GM12878 (cell line): ENCODE results near the gene TSPO. TPM values are rescaled to one million over a fixed set of nuclear protein-coding genes. Genes with fewer than 3 reads are reported as not detected.

Experiments
- ATAC-seq: fragments of 200-7000 bp; cut with Tn5 transposase; 3 replicates; pipeline ENCODE4 v1.9.1; 2020; ENCODE audit warnings: mild to moderate bottlenecking, moderate library complexity
- BruUV-seq: library from RNA; stranded (reverse); fragments of 400-500 nt; replicated peaks from 2 replicates; lab custom pipeline; 2021; lab: Mats Ljungman, UMichigan
- CTCF ChIA-PET: fragments of 300-600 bp; sonication (Branson Sonifier 250); formaldehyde crosslinking; extraction: SDS; loops from one replicate; lab custom pipeline; 2021; ENCODE audit warnings: inconsistent platforms; lab: Yijun Ruan, JAX
- POLR2A ChIA-PET: fragments of 350-600 bp; formaldehyde crosslinking; extraction: SDS; loops from one replicate; lab custom pipeline; 2021; ENCODE audit warnings: inconsistent platforms; lab: Charles Lee
- RAD21 ChIA-PET: fragments of 300-600 bp; sonication (Branson Sonifier 250); formaldehyde crosslinking; loops from one replicate; lab custom pipeline; 2023; ENCODE audit warnings: antibody characterized with exemption; ENCODE audit not compliant: unreplicated experiment; lab: Charles Lee
- SMC1A ChIA-PET: fragments of 300-600 bp; sonication (Branson Sonifier 250); formaldehyde crosslinking; loops from one replicate; lab custom pipeline; 2023; ENCODE audit not compliant: unreplicated experiment, uncharacterized antibody; lab: Charles Lee
- DNase-seq: peaks from one replicate; pipeline ENCODE4 v3.0.0-alpha.2; 2011; ENCODE audit warnings: low read depth, low spot score
- FAIRE-seq: peaks from 3 replicates; lab custom pipeline; 2011; peaks lifted over from hg19 to GRCh38; lab: Jason Lieb, UNC
- H2AFZ ChIP-seq: 2 replicates; pipeline ENCODE4 v1.6.0; 2011; ENCODE audit warnings: low read depth, low read length, control low read depth; ENCODE audit not compliant: control insufficient read depth
- H3K27ac ChIP-seq: 2 replicates; pipeline ENCODE4 v1.5.1; 2011; ENCODE audit warnings: control low read depth; ENCODE audit not compliant: control insufficient read depth, insufficient read depth
- H3K27me3 ChIP-seq, 2 experiments: replicated peaks in 1 of 2; 2 replicates each; pipeline versions ENCODE4 v1.6.0 to v1.6.1; 2011; ENCODE audit warnings: low read length in 1 of 2; ENCODE audit not compliant: control insufficient read depth in 2 of 2, insufficient read depth in 2 of 2
- H3K36me3 ChIP-seq, 2 experiments: 2 replicates each; pipeline ENCODE4 v1.5.1; 2011; ENCODE audit warnings: low read length in 1 of 2; ENCODE audit not compliant: control insufficient read depth in 2 of 2, insufficient read depth in 2 of 2
- H3K4me1 ChIP-seq: 2 replicates; pipeline ENCODE4 v1.6.1; 2011; ENCODE audit warnings: mild to moderate bottlenecking, low read length, moderate library complexity, mixed read lengths; ENCODE audit not compliant: control insufficient read depth, insufficient read depth
- H3K4me2 ChIP-seq: 2 replicates; pipeline ENCODE4 v1.6.0; 2011; ENCODE audit warnings: control low read depth; ENCODE audit not compliant: control insufficient read depth, insufficient read depth
- H3K4me3 ChIP-seq: fragments of 200-600 bp; sonication (generic); 2 replicates; pipeline ENCODE4 v1.5.1; 2016
- H3K79me2 ChIP-seq: 2 replicates; pipeline ENCODE4 v1.6.0; 2011; ENCODE audit warnings: low read length; ENCODE audit not compliant: control insufficient read depth, insufficient read depth
- H3K9ac ChIP-seq: 2 replicates; pipeline ENCODE4 v1.8.0; 2011; ENCODE audit warnings: low read length, control low read depth, mixed read lengths; ENCODE audit not compliant: control insufficient read depth, insufficient read depth
- H3K9me3 ChIP-seq: replicated peaks from 3 replicates; pipeline ENCODE4 v1.5.1; 2011; ENCODE audit warnings: mild to moderate bottlenecking, low read length; ENCODE audit not compliant: control insufficient read depth, insufficient read depth
- H4K20me1 ChIP-seq: 2 replicates; pipeline ENCODE4 v1.6.0; 2011; ENCODE audit not compliant: control insufficient read depth, insufficient read depth
- CTCF ChIP-seq, 3 experiments: IDR thresholded peaks in 2 of 3; conservative IDR thresholded peaks in 1 of 3; 2 replicates each; pipeline ENCODE4 v1.5.1; 2011; ENCODE audit warnings: low read depth in 3 of 3, low read length in 3 of 3, mild to moderate bottlenecking in 3 of 3, control low read depth in 2 of 3, moderate library complexity in 2 of 3, inconsistent platforms in 1 of 3, mixed read lengths in 1 of 3; ENCODE audit not compliant: control insufficient read depth in 2 of 3, insufficient read depth in 1 of 3; ENCODE audit errors: extremely low read depth in 1 of 3
- ELK1 ChIP-seq: IDR thresholded peaks from 2 replicates; pipeline ENCODE4 v1.6.1; 2012; ENCODE audit warnings: low read depth, low read length, improper control_type of control experiment
- RAD21 ChIP-seq: IDR thresholded peaks from 2 replicates; pipeline ENCODE4 v1.6.1; 2011; ENCODE audit warnings: mild to moderate bottlenecking, low read depth, low read length, moderate library complexity; ENCODE audit not compliant: insufficient read depth
- RUNX3 ChIP-seq: IDR thresholded peaks from 2 replicates; pipeline ENCODE4 v1.6.1; 2012; ENCODE audit warnings: low read length, inconsistent platforms
- SREBF1 ChIP-seq: IDR thresholded peaks from 2 replicates; pipeline ENCODE4 v1.6.1; 2012; ENCODE audit warnings: mild to moderate bottlenecking, low read length
- SUPT20H ChIP-seq: IDR thresholded peaks from 2 replicates; pipeline ENCODE4 v1.6.1; 2011; ENCODE audit warnings: low read depth, mild to moderate bottlenecking, low read length, moderate library complexity, borderline replicate concordance; ENCODE audit not compliant: control insufficient read depth
- USF1 ChIP-seq: IDR thresholded peaks from 2 replicates; pipeline ENCODE4 v1.6.1; 2011; ENCODE audit warnings: borderline replicate concordance, low read depth, mild to moderate bottlenecking, moderate library complexity, mixed read lengths, low read length; ENCODE audit not compliant: insufficient read depth; ENCODE audit errors: extremely low read length
- USF2 ChIP-seq: IDR thresholded peaks from 2 replicates; pipeline ENCODE4 v1.6.1; 2011; ENCODE audit warnings: low read depth, low read length, improper control_type of control experiment, borderline replicate concordance
- ZNF207 ChIP-seq: fragments of 450-650 bp; IDR thresholded peaks from 2 replicates; pipeline ENCODE4 v1.6.1; 2014; ENCODE audit warnings: antibody characterized with exemption, mild to moderate bottlenecking, borderline replicate concordance
- WGBS: methylation state at CpG from one replicate; pipeline ENCODE4 v1.1.6; 2016; ENCODE audit warnings: low lambda C conversion rate; ENCODE audit not compliant: insufficient replicate concordance, insufficient coverage; ENCODE audit errors: missing lambda C conversion rate; 5-methylcytosine and 5-hydroxymethylcytosine counted together
- in situ Hi-C: fragments of 300-500 bp; cut with MboI; formaldehyde crosslinking; loops from 9 replicates; pipeline ENCODE4 v1.14.3; 2018; ENCODE audit warnings: mixed read lengths
- intact Hi-C: fragments of 100-400 bp; cut with micrococcal nuclease; formaldehyde crosslinking; loops from one replicate; pipeline ENCODE4 v1.14.2; 2022; ENCODE audit not compliant: unreplicated experiment
- polyA plus RNA-seq, 11 experiments: library from polyadenylated mRNA; depleted of rRNA in 4 of 11; unstranded in 6 of 11; stranded (reverse) in 5 of 11; fragments of >200 nt; fragmentation: Nextera tagmentation in 4 of 11; fragmentation: Illumina TruSeq in 1 of 11; extraction: Ambion mirVana in 4 of 11; extraction: Trizol in 1 of 11; gene quantifications; 1 replicate in 1 of 11; 2 replicates in 10 of 11; pipeline versions ENCODE4 v1.2.1 to v1.2.3, GENCODE V29; 2011 to 2016; ENCODE audit warnings: inconsistent platforms in 2 of 11, missing spikeins in 2 of 11, low read depth in 1 of 11
- total RNA-seq, 4 experiments: library from RNA; depleted of rRNA in 3 of 4; stranded (reverse); fragments of >200 nt in 3 of 4; fragmentation: Illumina TruSeq in 1 of 4; extraction: Trizol in 1 of 4; gene quantifications; 2 replicates each; pipeline versions ENCODE4 v1.2.1 to v1.2.3, GENCODE V29; 2013 to 2021

Gene TSPO
- total and polyA plus RNA-seq, 10 of the 15 experiments (the other 5 are each of a cell fraction or from before 2014, with no cell fraction given): 1.4 to 50.5 (median 18.8) TPM

- H3K36me3 ChIP-seq: no peaks in the 10 kb centered on the region
- no peak overlapping the region for H2AFZ ChIP-seq
- DNase-seq: no peak
- ChIA-PET RAD21 (no interaction called here), POLR2A (no interaction called here), CTCF (interaction anchor here (0.5 to 0.6 kb wide), 3 partner anchors 73 to 1492 kb away, joined by 3 read pairs; no protein-coding TSS in a partner anchor), SMC1A (no interaction called here)
- TF ChIP-seq ELK1: no peak
- no peak for TF ChIP-seq ZNF207
- H4K20me1 ChIP-seq: no peaks in the 10 kb centered on the region
- no peak overlapping the region for H3K9ac ChIP-seq
- ATAC-seq: no peak
- in situ Hi-C loops (no loop called here), intact Hi-C loops (no loop called here)
- no peak overlapping the region for H3K27ac ChIP-seq
- no peaks in the 10 kb centered on the region; the same call in 1 of the 2 replicates for H3K79me2 ChIP-seq
- no peaks in the 10 kb centered on the region for H3K9me3 ChIP-seq
- H3K27me3 ChIP-seq: no peaks in the 10 kb centered on the region; a peak in 1 of 4 replicates
- no peaks in the 10 kb centered on the region; the same call in 1 of the 2 replicates for H3K4me1 ChIP-seq
- FAIRE-seq: no peak
- no peak overlapping the region for H3K4me2 ChIP-seq
- BruUV-seq: no TSS peak
- no peak overlapping the region for H3K4me3 ChIP-seq
- WGBS: 88% methylated on average over 24 of the region's 24 CpGs
Observed at GRCh38 chr22:43158778-43159483, 7.6 kb downstream of the TSPO start.

- no peaks in the 10 kb centered on the region for H4K20me1 ChIP-seq
- 69% methylated on average over 17 of the region's 18 CpGs for WGBS
- intact Hi-C loops: no loop called here
- ChIA-PET CTCF (interaction anchor here (0.6 kb wide), 1 partner anchor 73 kb away, joined by 3 read pairs; no protein-coding TSS in a partner anchor), RAD21 (no interaction called here), SMC1A (no interaction called here), POLR2A (no interaction called here)
- ATAC-seq (no peak), DNase-seq (no peak), FAIRE-seq (no peak)
- no TSS peak for BruUV-seq
- no peaks in the 10 kb centered on the region for H3K79me2 ChIP-seq
- no peak overlapping the region for H3K4me2 ChIP-seq
- H3K4me3 ChIP-seq: no peak overlapping the region
- H3K4me1 ChIP-seq: no peaks in the 10 kb centered on the region; the same call in 1 of the 2 replicates
- in situ Hi-C loops: no loop called here
- H3K27ac ChIP-seq: no peak overlapping the region
- no peaks in the 10 kb centered on the region; a peak in 1 of 4 replicates for H3K27me3 ChIP-seq
- H3K36me3 ChIP-seq: no peaks in the 10 kb centered on the region
- H3K9me3 ChIP-seq: no peaks in the 10 kb centered on the region
- no peak overlapping the region for H3K9ac ChIP-seq
- no peak overlapping the region for H2AFZ ChIP-seq
- peak; percentile 8 for TF ChIP-seq USF1
- TF ChIP-seq SUPT20H: no peak
- TF ChIP-seq USF2: no peak
- no peak for TF ChIP-seq RUNX3
- TF ChIP-seq SREBF1: no peak
- peak; percentile 26 to 44 (median 38); a peak in 5 of 6 replicates for TF ChIP-seq CTCF (IDR thresholded peaks at IDR 0.05 in 2 of 3, conservative IDR thresholded peaks at IDR 0.05 in 1 of 3; ENCODE audit: control insufficient read depth in 2 of 3, extremely low read depth in 1 of 3, insufficient read depth in 1 of 3, low read depth in 3 of 3, low read length in 3 of 3)
- TF ChIP-seq RAD21: peak; percentile 34; the same call in 1 of the 2 replicates
Observed at GRCh38 chr22:43159484-43160178, 8.3 kb downstream of the TSPO start.
